HEK293T (cell line): ENCODE data around the gene UCP2.

Experiments
- BHLHE40 ChIP-seq: fragments of 450-650 bp; IDR thresholded peaks from 2 replicates; pipeline ENCODE4 v1.6.1; 2016; ENCODE audit warnings: mild to moderate bottlenecking, moderate library complexity, borderline replicate concordance
- NFRKB ChIP-seq: fragments of 450-650 bp; IDR thresholded peaks from 2 replicates; pipeline ENCODE4 v1.6.1; 2016; ENCODE audit warnings: mild to moderate bottlenecking, moderate library complexity
- SUZ12 ChIP-seq: fragments of 450-650 bp; IDR thresholded peaks from 2 replicates; pipeline ENCODE4 v1.6.1; 2016; ENCODE audit warnings: mild to moderate bottlenecking

- TF ChIP-seq BHLHE40 (no peak), SUZ12 (no peak), NFRKB (no peak)
Observed at GRCh38 chr11:73958521-73959141, 24.0 kb downstream of the UCP2 start.
